ENCODE measurements around the gene EEF1E1. TPM values are rescaled to one million over a fixed set of nuclear protein-coding genes. Genes with fewer than 3 reads are reported as not detected.

The EEF1E1 gene
- total and polyA plus RNA-seq, 2 of the 8 experiments (the other 6 are each of a cell fraction or from before 2014, with no cell fraction given) = 96.8 to 112 TPM

DNA sequence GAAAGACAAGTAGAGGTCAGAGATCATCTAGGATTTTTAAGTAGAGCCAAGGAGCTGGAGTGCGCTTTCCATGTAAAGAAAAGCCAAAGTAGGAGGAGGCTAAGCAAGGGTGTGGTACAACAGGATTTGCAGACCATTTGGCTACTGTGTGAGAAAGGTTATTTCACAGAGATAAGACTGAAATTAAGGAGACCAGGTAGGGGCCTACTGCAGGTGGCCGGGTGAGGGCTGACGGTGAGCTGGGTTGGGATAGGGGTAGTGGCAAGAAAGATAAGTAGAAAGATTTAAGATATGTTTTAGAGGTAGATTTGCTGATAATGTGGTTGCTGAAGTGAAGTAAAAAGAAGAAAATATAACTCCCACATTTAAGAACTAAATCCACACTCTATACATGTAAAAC lies 42.0 kb downstream of the EEF1E1 start:
- Histone ChIP-seq H4K5ac (ENCODE audit: insufficient read length, low read depth, low read length) (no peak overlapping the region), H3K36me3 (ENCODE audit: control insufficient read depth in 2 of 4, insufficient read depth in 4 of 4, low read length in 3 of 4) (peaks cover 0 to 23% (median 8%) of the 10 kb centered on the region in 4 experiments; a peak in 6 of 8 replicates), H3K56ac (replicated peaks; ENCODE audit: insufficient read length, low read depth, low read length) (no peak overlapping the region), H3K4me3 (ENCODE audit: extremely low read depth in 1 of 4, insufficient read depth in 2 of 4, low read depth in 3 of 4, low read length in 4 of 4) (no peak overlapping the region), H2BK20ac (ENCODE audit: low read length) (no peak overlapping the region), H3K79me1 (ENCODE audit: low read depth, low read length) (peaks cover 3% of the 10 kb centered on the region; the same call in 1 of the 2 replicates), H2BK15ac (ENCODE audit: low read length) (no peak overlapping the region), H3K4me1 (replicated peaks in 1 of 4; ENCODE audit: control insufficient read depth in 3 of 4, insufficient read depth in 4 of 4, low read length in 3 of 4) (peaks cover 0 to 5% (median 4%) of the 10 kb centered on the region in 4 experiments; a peak in 4 of 7 replicates), H4K8ac (ENCODE audit: extremely low read depth, insufficient read depth, low read length) (no peak overlapping the region), H4K91ac (replicated peaks; ENCODE audit: insufficient read length, low read length) (no peak overlapping the region), H2BK120ac (replicated peaks; ENCODE audit: low read depth, low read length) (no peak overlapping the region), H2AFZ (ENCODE audit: low read length) (no peak overlapping the region), H3K4me2 (ENCODE audit: insufficient read depth in 1 of 2, low read depth in 2 of 2, low read length in 2 of 2) (no peak overlapping the region), H3K23me2 (ENCODE audit: low read depth, low read length) (peaks cover 2% of the 10 kb centered on the region; the same call in 1 of the 2 replicates), H3K9me3 (ENCODE audit: insufficient read depth in 2 of 2, low read depth in 1 of 2, low read length in 1 of 2) (no peaks in the 10 kb centered on the region), H2BK5ac (ENCODE audit: low read depth, low read length) (no peak overlapping the region), H3K23ac (ENCODE audit: insufficient read length) (no peak overlapping the region), H3K27ac (ENCODE audit: low read depth, low read length) (no peak overlapping the region), H3K79me2 (ENCODE audit: control insufficient read depth in 1 of 2, insufficient read depth in 2 of 2, low read length in 2 of 2) (peaks cover 0 to 6% of the 10 kb centered on the region in 2 experiments; a peak in 2 of 4 replicates), H3K14ac (ENCODE audit: insufficient read length) (no peak overlapping the region), H3K4ac (replicated peaks; ENCODE audit: insufficient read length, low read depth, low read length) (no peak overlapping the region), H3K18ac (ENCODE audit: extremely low read depth, low read length) (no peak overlapping the region), H3K9ac (replicated peaks in 1 of 4; ENCODE audit: extremely low read depth in 1 of 4, low read depth in 3 of 4, low read length in 3 of 4) (no peak overlapping the region), H2BK12ac (ENCODE audit: low read depth, low read length) (no peak overlapping the region), H4K20me1 (replicated peaks in 1 of 2; ENCODE audit: control insufficient read depth in 1 of 2, insufficient read depth in 2 of 2, low read length in 2 of 2) (no peaks in the 10 kb centered on the region), H3K27me3 (replicated peaks in 1 of 4; ENCODE audit: control insufficient read depth in 3 of 4, extremely low read depth in 1 of 4, insufficient read depth in 3 of 4, low read length in 3 of 4) (no peaks in the 10 kb centered on the region), H2AK5ac (ENCODE audit: low read depth, low read length) (no peak overlapping the region)
- CTCF ChIA-PET (ENCODE audit: partially characterized antibody) = interaction anchor here (0.9 to 1.6 kb wide), 3 partner anchors 67 to 389 kb away, joined by 3 read pairs; no protein-coding TSS in a partner anchor
- POLR2A ChIA-PET (ENCODE audit: partially characterized antibody) = no interaction called here
- no peak for TF ChIP-seq CEBPB (IDR thresholded peaks at IDR 0.05; ENCODE audit: low read depth, low read length)
- no peak for TF ChIP-seq TCF12 (IDR thresholded peaks at IDR 0.05; ENCODE audit: low read depth, low read length)
- TF ChIP-seq EGR1 (IDR thresholded peaks at IDR 0.05; ENCODE audit: borderline replicate concordance, low read depth, low read length) = no peak
- TF ChIP-seq RBBP5 (IDR thresholded peaks at IDR 0.05; ENCODE audit: borderline replicate concordance, low read depth, low read length) = no peak
- TF ChIP-seq JUN (IDR thresholded peaks at IDR 0.05; ENCODE audit: low read depth, low read length) = no peak
- TF ChIP-seq SRF (IDR thresholded peaks at IDR 0.05; ENCODE audit: low read depth, low read length) = no peak
- TF ChIP-seq KDM4A (IDR thresholded peaks at IDR 0.05; ENCODE audit: low read depth, low read length, severe bottlenecking) = no peak
- TF ChIP-seq CHD1 (IDR thresholded peaks at IDR 0.05; ENCODE audit: low read depth, low read length) = no peak
- no peak for TF ChIP-seq TEAD4 (IDR thresholded peaks at IDR 0.05; ENCODE audit: low read depth, low read length)
- no peak for TF ChIP-seq CREB1 (IDR thresholded peaks at IDR 0.05)
- no peak for TF ChIP-seq RXRA (IDR thresholded peaks at IDR 0.05; ENCODE audit: insufficient read depth, low read depth, low read length)
- no peak for TF ChIP-seq CBX5 (IDR thresholded peaks at IDR 0.05; ENCODE audit: low read depth, low read length)
- TF ChIP-seq ASH2L (IDR thresholded peaks at IDR 0.05; ENCODE audit: low read length) = no peak
- TF ChIP-seq SP1 (IDR thresholded peaks at IDR 0.05; ENCODE audit: low read depth, low read length) = no peak
- TF ChIP-seq EZH2 (IDR thresholded peaks at IDR 0.05; ENCODE audit: low read depth, low read length, severe bottlenecking) = no peak
- DNase-seq (ENCODE audit: low read depth in 1 of 2, low spot score in 2 of 2) = no peak
- FAIRE-seq = no peak
- WGBS, 2 experiments (ENCODE audit: extremely low coverage in 1 of 2, insufficient coverage in 1 of 2, insufficient read length in 1 of 2, insufficient replicate concordance in 2 of 2, low coverage in 1 of 2, low lambda C conversion rate in 2 of 2, missing lambda C conversion rate in 1 of 2) = 95% methylated on average over 3 of the region's 3 CpGs; no CpG with 5 or more reads in 1 of the 2 experiments
